NCI-H748 treated with DMSO at 0.1 percent for 48 hours (cell line): ENCODE data around the gene CRKL.

Experiments
- DNase-seq: peaks from one replicate; lab custom pipeline; 2025; lab: John Stamatoyannopoulos, UW

The CRKL gene

GRCh38 chr22:20997536-20998257, 80.5 kb downstream of the CRKL start:
- no peak for DNase-seq

- no peak for DNase-seq
Observed at GRCh38 chr22:20998411-20999336, 81.5 kb downstream of the CRKL start.

GRCh38 chr22:20999350-21000206, 82.4 kb downstream of the CRKL start:
- no peak for DNase-seq

- DNase-seq: no peak
Observed at GRCh38 chr22:21000207-21000986, 83.2 kb downstream of the CRKL start.

- DNase-seq: no peak
Observed at GRCh38 chr22:21000987-21001600, 83.9 kb downstream of the CRKL start.

GRCh38 chr22:21001601-21002325, 84.6 kb downstream of the CRKL start, which contains the start of gene THAP7:
TSS of gene THAP7 (minus strand) at chr22:21002118. CDS start at chr22:21001911, 207 bp downstream.
- DNase-seq: peak; percentile 80
